HepG2 (cell line): ENCODE measurements around the gene UQCRC2. TPM values are rescaled to one million over a fixed set of nuclear protein-coding genes. Genes with fewer than 3 reads are reported as not detected.

Experiments used
- ATF6 ChIP-seq: sonication (generic); formaldehyde crosslinking; conservative IDR thresholded peaks from 2 replicates; pipeline ENCODE4 v1.4.0; 2020; ENCODE audit warnings: missing genetic modification reagents
- BRF2 ChIP-seq: sonication (generic); formaldehyde crosslinking; IDR thresholded peaks from 2 replicates; pipeline ENCODE4 v1.8.1; 2022; ENCODE audit warnings: mild to moderate bottlenecking, missing genetic modification reagents
- FUBP1 ChIP-seq: sonication (generic); formaldehyde crosslinking; IDR thresholded peaks from 2 replicates; pipeline ENCODE4 v1.5.1; 2020; ENCODE audit warnings: missing genetic modification reagents, mild to moderate bottlenecking, borderline replicate concordance
- HOXA7 ChIP-seq: sonication (generic); formaldehyde crosslinking; IDR thresholded peaks from 2 replicates; pipeline ENCODE4 v1.8.1; 2022; ENCODE audit warnings: mild to moderate bottlenecking, missing genetic modification reagents, moderate library complexity
- HOXD1 ChIP-seq: sonication (generic); formaldehyde crosslinking; IDR thresholded peaks from 2 replicates; pipeline ENCODE4 v1.5.0; 2020; ENCODE audit warnings: missing genetic modification reagents
- KDM1A ChIP-seq: IDR thresholded peaks from 2 replicates; pipeline ENCODE4 v1.6.1; 2016; ENCODE audit warnings: missing compliant biosample characterization
- MEF2D ChIP-seq: sonication (generic); formaldehyde crosslinking; IDR thresholded peaks from 2 replicates; pipeline ENCODE4 v1.5.1; 2020; ENCODE audit warnings: mild to moderate bottlenecking, missing genetic modification reagents
- PAX8 ChIP-seq: sonication (generic); formaldehyde crosslinking; IDR thresholded peaks from 2 replicates; pipeline ENCODE4 v1.8.0; 2022; ENCODE audit warnings: mild to moderate bottlenecking, missing genetic modification reagents, borderline replicate concordance
- RFX3 ChIP-seq: IDR thresholded peaks from 2 replicates; pipeline ENCODE4 v1.6.1; 2016; ENCODE audit warnings: missing biosample characterization, missing genetic modification reagents
- ZFX ChIP-seq: sonication (generic); formaldehyde crosslinking; IDR thresholded peaks from 2 replicates; pipeline ENCODE4 v1.4.0; 2020; ENCODE audit warnings: mild to moderate bottlenecking, low read depth, missing genetic modification reagents, moderate library complexity
- ZGPAT ChIP-seq: IDR thresholded peaks from 2 replicates; pipeline ENCODE4 v1.6.1; 2016; ENCODE audit warnings: mild to moderate bottlenecking
- ZNF331 ChIP-seq: sonication (generic); formaldehyde crosslinking; IDR thresholded peaks from 2 replicates; pipeline ENCODE4 v1.4.0; 2020; ENCODE audit warnings: missing genetic modification reagents
- ZNF468 ChIP-seq: sonication (generic); formaldehyde crosslinking; IDR thresholded peaks from 2 replicates; pipeline ENCODE4 v1.8.0; 2022; ENCODE audit warnings: mild to moderate bottlenecking, moderate library complexity, missing genetic modification reagents
- ZNF484 ChIP-seq: sonication (generic); formaldehyde crosslinking; IDR thresholded peaks from 2 replicates; pipeline ENCODE4 v1.5.1; 2020; ENCODE audit warnings: mild to moderate bottlenecking, low read depth, missing genetic modification reagents, borderline replicate concordance
- ZNF530 ChIP-seq: sonication (generic); formaldehyde crosslinking; IDR thresholded peaks from 2 replicates; pipeline ENCODE4 v1.5.0; 2020; ENCODE audit warnings: low read depth, mild to moderate bottlenecking, missing genetic modification reagents
- ZNF615 ChIP-seq: sonication (generic); formaldehyde crosslinking; IDR thresholded peaks from 2 replicates; pipeline ENCODE4 v1.5.0; 2020; ENCODE audit warnings: mild to moderate bottlenecking, missing genetic modification reagents, borderline replicate concordance
- ZNF724P ChIP-seq: sonication (generic); formaldehyde crosslinking; IDR thresholded peaks from 2 replicates; pipeline ENCODE4 v1.8.0; 2022; ENCODE audit warnings: missing genetic modification reagents, borderline replicate concordance
- ZSCAN12 ChIP-seq: sonication (generic); formaldehyde crosslinking; IDR thresholded peaks from 2 replicates; pipeline ENCODE4 v1.9.0; 2021; ENCODE audit warnings: mild to moderate bottlenecking, missing genetic modification reagents
- polyA plus RNA-seq, 8 experiments: library from polyadenylated mRNA; depleted of rRNA in 3 of 8; stranded (reverse) in 7 of 8; unstranded in 1 of 8; fragments of >200 nt; fragmentation: Illumina TruSeq in 4 of 8; extraction: Trizol in 4 of 8; gene quantifications; 2 replicates each; pipeline versions ENCODE4 v1.2.1 to v1.2.3, GENCODE V29; 2011 to 2016; ENCODE audit warnings: low read depth in 4 of 8, missing spikeins in 1 of 8, mixed read lengths in 1 of 8; ENCODE audit not compliant: insufficient read depth in 1 of 8
- total RNA-seq, 5 experiments: library from RNA; depleted of rRNA; stranded (reverse); fragments of >200 nt; fragmentation: Illumina TruSeq; extraction: Trizol; gene quantifications; 2 replicates each; pipeline ENCODE4 v1.2.3, GENCODE V29; 2016; ENCODE audit warnings: low read depth in 1 of 5

UQCRC2 gene
- total and polyA plus RNA-seq, 2 of the 13 experiments (the other 11 are each of a cell fraction or from before 2014, with no cell fraction given), result 442 to 536 TPM

GRCh38 chr16:22008215-22009059 lies 55.3 kb downstream of the UQCRC2 start (continued):
- TF ChIP-seq ATF6 (CRISPR knock-in tag) (no peak), BRF2 (CRISPR knock-in tag) (no peak), HOXA7 (CRISPR knock-in tag) (no peak), MEF2D (peak; percentile 57), KDM1A (CRISPR knock-in tag) (no peak), ZFX (no peak), RFX3 (CRISPR knock-in tag) (no peak), PAX8 (no peak), ZNF615 (CRISPR knock-in tag) (no peak), FUBP1 (CRISPR knock-in tag) (no peak), HOXD1 (CRISPR knock-in tag) (no peak), ZNF468 (CRISPR knock-in tag) (no peak), ZNF484 (no peak), ZSCAN12 (CRISPR knock-in tag) (no peak), ZNF331 (CRISPR knock-in tag) (no peak), ZNF530 (CRISPR knock-in tag) (no peak), ZGPAT (CRISPR knock-in tag) (no peak), ZNF724P (CRISPR knock-in tag) (no peak)
